ENCODE data around the gene CPB1.

DNA sequence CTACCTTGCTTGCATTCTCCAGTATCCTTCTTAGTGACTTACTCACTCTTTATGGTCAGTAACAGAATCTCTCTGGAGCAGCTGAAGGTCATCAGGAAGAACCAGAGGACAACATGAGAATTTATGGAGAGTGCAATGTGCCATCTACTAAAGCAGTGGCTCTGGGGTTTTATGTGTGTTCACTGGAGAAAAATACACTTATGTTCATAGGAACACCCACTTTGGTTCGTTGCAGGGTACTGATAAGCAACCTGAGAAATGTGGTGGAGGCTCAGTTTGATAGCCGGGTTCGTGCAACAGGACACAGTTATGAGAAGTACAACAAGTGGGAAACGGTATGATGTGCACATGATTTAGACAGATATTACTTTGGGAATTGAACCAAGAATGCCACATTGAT, 12.8 kb downstream of the CPB1 start:
- TF ChIP-seq GATA2 (IDR thresholded peaks at IDR 0.05; ENCODE audit: low read depth, low read length) (no peak), GATA3 (IDR thresholded peaks at IDR 0.05; ENCODE audit: low read depth, low read length) (no peak)
